HFFc6 (cell line): ENCODE data around the gene ACHE. TPM values are rescaled to one million over a fixed set of nuclear protein-coding genes. Genes with fewer than 3 reads are reported as not detected.

Experiments
- DNase-seq: peaks from one replicate; pipeline ENCODE4 v3.0.0-alpha.2; 2018
- H3K27ac Mint-ChIP-seq: 2 replicates; pipeline ENCODE4 v1.8.0; 2020; ENCODE audit warnings: mild to moderate bottlenecking, mixed read lengths
- H3K27me3 Mint-ChIP-seq: 2 replicates; pipeline ENCODE4 v1.8.0; 2021; ENCODE audit warnings: mild to moderate bottlenecking, moderate library complexity, mixed read lengths; ENCODE audit not compliant: insufficient read depth
- H3K36me3 Mint-ChIP-seq: 2 replicates; pipeline ENCODE4 v1.8.0; 2021; ENCODE audit warnings: low read depth, mixed read lengths
- H3K4me1 Mint-ChIP-seq: 2 replicates; pipeline ENCODE4 v1.8.0; 2020; ENCODE audit warnings: low read depth, mixed read lengths
- H3K4me3 Mint-ChIP-seq: 2 replicates; pipeline ENCODE4 v1.8.0; 2020; ENCODE audit warnings: mild to moderate bottlenecking, moderate library complexity, mixed read lengths
- H3K9me3 Mint-ChIP-seq: 2 replicates; pipeline ENCODE4 v1.8.0; 2020; ENCODE audit warnings: mild to moderate bottlenecking, mixed read lengths
- total RNA-seq, 6 experiments: library from RNA; stranded (reverse); fragmentation: NEBNext Ultra II Directional; extraction: Animal tissue kit (Norgen Biotek cat#: 25700); gene quantifications; 2 replicates in 1 of 6; 3 replicates in 5 of 6; pipeline ENCODE4 v1.2.3, GENCODE V29; 2021
- TF ChIP-seq, protein P1 (sequence below): fragments of 200-600 bp; sonication (generic); IDR thresholded peaks from 2 replicates; pipeline ENCODE4 v1.5.0; 2021; ENCODE audit warnings: antibody characterized with exemption, mild to moderate bottlenecking

Gene ACHE
- total RNA-seq, 6 experiments from 2014 or later = 0.31 TPM; not detected in 5

DNA sequence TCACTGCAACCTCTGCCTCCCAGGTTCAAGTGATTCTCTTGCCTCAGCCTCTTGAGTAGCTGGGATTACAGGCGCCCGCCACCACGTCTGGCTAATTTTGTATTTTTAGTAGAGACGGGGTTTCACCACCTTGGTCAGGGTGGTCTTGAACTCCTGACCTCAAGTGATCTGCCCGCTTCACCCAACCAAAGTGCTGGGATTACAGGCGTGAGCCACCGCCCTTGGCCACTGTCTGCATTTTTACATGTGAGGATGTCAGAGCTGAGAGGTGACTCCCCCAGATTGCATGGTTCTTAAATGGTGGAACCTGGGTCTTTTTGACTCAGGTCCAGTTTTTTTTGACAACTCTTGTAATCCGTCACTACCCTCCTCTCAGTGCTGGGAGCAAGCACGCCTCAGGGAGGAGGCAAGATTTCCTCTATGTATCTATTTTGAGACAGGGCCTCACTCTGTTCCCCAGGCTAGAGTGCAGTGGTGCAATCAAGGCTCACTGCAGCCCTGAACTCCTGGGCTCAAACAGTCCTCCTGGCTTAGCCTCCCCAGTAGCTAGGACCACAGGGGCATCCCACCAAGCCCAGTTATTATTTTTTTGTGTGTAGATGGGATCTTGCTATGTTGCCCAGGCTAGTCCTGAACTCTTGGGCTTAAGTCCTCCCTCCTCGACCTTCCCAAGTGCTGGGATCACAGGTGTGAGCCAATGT is 21.9 kb downstream of the ACHE start:
- no peak for DNase-seq
- peaks cover 14% of the 10 kb centered on the region for H3K27me3 Mint-ChIP-seq
- H3K4me1 Mint-ChIP-seq = peaks cover 46% of the 10 kb centered on the region
- H3K27ac Mint-ChIP-seq = peak overlapping the region; percentile 97
- peaks cover 7% of the 10 kb centered on the region; the same call in 1 of the 2 replicates for H3K9me3 Mint-ChIP-seq
- H3K4me3 Mint-ChIP-seq = peak overlapping the region; percentile 99
- TF ChIP-seq, protein P1, sequence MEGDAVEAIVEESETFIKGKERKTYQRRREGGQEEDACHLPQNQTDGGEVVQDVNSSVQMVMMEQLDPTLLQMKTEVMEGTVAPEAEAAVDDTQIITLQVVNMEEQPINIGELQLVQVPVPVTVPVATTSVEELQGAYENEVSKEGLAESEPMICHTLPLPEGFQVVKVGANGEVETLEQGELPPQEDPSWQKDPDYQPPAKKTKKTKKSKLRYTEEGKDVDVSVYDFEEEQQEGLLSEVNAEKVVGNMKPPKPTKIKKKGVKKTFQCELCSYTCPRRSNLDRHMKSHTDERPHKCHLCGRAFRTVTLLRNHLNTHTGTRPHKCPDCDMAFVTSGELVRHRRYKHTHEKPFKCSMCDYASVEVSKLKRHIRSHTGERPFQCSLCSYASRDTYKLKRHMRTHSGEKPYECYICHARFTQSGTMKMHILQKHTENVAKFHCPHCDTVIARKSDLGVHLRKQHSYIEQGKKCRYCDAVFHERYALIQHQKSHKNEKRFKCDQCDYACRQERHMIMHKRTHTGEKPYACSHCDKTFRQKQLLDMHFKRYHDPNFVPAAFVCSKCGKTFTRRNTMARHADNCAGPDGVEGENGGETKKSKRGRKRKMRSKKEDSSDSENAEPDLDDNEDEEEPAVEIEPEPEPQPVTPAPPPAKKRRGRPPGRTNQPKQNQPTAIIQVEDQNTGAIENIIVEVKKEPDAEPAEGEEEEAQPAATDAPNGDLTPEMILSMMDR = no peak
- peaks cover 60% of the 10 kb centered on the region for H3K36me3 Mint-ChIP-seq

DNA sequence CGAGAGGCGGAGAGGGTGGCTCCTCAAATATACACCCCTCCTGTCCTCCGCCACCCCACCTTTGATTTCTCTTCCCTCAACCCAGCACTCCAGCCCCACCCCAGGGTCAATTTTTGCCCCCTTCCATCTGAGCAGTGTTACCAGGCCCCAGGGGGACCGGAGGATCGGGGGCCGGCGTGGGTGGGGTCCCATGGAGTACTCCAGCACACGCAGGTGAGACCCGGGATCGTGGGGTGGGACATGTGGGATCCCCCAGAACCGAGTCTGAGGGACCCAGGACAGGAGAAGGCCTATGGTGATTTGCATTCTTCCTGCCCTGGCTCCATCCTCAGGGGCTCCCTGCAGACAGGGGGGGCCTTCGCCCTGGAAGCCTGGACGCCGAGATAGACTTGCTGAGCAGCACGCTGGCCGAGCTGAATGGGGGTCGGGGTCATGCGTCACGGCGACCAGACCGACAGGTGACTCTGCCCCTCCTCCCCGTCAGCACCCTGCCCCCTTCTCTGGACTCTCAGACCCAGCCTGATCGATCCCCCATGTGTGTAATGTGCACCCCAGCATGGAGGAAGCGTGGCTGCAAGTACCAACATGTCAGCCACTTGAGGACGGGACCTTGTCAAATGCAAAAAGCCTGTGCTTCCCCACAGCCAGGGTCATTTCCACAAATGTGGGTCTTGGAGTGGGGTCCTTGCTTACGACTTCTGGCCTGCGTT is 27.8 kb downstream of the ACHE start:
- Mint-ChIP-seq H3K4me3 (peak overlapping the region; percentile 96), H3K27ac (peak overlapping the region; percentile 95), H3K36me3 (peaks cover 24% of the 10 kb centered on the region), H3K27me3 (peaks cover 6% of the 10 kb centered on the region; the same call in 1 of the 2 replicates), H3K4me1 (peaks cover 18% of the 10 kb centered on the region), H3K9me3 (no peaks in the 10 kb centered on the region)
- TF ChIP-seq, protein P1 = no peak
- no peak for DNase-seq

DNA sequence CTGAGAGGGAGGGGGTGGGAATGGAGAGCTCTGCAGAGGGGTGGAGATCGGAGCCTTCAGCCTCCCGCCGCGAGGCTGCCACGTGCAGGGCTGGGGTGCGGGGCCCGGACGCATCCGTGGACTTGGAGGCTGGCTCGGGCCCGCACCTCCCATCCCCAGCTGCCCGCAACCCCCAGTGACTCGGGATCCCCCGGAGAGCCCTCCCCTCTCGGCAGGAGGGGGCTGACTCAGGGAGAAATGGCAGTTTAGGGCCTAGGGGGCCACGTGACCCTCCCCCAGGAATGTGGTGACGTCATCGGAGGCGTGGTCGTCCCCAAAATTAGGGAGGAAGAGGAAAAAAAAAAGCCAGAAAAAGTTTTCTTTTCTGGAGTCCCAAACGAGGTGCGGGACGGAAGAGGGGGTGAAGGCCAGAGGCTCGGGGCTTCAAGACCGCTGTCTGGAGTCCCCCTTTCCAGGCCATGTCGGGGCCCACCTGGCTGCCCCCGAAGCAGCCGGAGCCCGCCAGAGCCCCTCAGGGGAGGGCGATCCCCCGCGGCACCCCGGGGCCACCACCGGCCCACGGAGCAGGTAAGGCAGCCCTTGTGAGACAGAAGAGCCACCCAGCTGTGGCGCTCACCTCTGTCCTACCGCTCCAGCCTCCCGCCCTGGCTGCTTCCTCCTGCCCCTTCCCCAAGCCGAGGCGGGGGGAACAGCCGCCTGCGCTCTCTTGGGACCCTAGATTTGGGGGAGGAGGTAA is 28.5 kb downstream of the ACHE start, which contains the start of gene TRIP6:
TSS of gene TRIP6 (plus strand) at position 348 of the 736 bp plus-strand sequence. CDS start at position 459, 111 bp downstream.
- H3K4me1 Mint-ChIP-seq = peaks cover 18% of the 10 kb centered on the region
- H3K4me3 Mint-ChIP-seq = peak within 1 kb of the TSS; percentile 96
- TF ChIP-seq, protein P1 = no peak
- H3K9me3 Mint-ChIP-seq = no peaks in the 10 kb centered on the region
- H3K27me3 Mint-ChIP-seq = peaks cover under 1% of the 10 kb centered on the region; the same call in 1 of the 2 replicates
- DNase-seq = peak; percentile 84
- peaks cover 20% of the 10 kb centered on the region for H3K36me3 Mint-ChIP-seq
- H3K27ac Mint-ChIP-seq = peak within 1 kb of the TSS; percentile 95

DNA sequence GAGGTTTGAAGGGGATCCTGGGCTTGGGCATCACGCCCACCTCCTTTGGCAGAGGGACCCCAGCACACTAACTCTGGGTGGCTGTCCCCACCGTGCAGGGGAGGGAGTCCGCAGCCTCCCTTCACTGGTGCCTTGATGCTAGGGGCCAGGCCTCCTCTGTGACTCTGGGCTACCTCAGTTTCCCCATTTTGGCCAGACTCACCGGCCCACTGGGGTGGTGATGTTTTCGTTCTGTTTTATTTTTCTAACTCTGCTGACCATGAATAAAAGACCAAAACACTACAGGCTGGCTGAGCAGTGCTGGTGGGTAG is 29.0 kb downstream of the ACHE start:
- Mint-ChIP-seq H3K27me3 (no peaks in the 10 kb centered on the region; the same call in 1 of the 2 replicates), H3K9me3 (no peaks in the 10 kb centered on the region), H3K4me1 (peaks cover 16% of the 10 kb centered on the region), H3K36me3 (peaks cover 17% of the 10 kb centered on the region), H3K27ac (peak overlapping the region; percentile 95), H3K4me3 (peak overlapping the region; percentile 96)
- no peak for DNase-seq
- TF ChIP-seq, protein P1 = no peak

DNA sequence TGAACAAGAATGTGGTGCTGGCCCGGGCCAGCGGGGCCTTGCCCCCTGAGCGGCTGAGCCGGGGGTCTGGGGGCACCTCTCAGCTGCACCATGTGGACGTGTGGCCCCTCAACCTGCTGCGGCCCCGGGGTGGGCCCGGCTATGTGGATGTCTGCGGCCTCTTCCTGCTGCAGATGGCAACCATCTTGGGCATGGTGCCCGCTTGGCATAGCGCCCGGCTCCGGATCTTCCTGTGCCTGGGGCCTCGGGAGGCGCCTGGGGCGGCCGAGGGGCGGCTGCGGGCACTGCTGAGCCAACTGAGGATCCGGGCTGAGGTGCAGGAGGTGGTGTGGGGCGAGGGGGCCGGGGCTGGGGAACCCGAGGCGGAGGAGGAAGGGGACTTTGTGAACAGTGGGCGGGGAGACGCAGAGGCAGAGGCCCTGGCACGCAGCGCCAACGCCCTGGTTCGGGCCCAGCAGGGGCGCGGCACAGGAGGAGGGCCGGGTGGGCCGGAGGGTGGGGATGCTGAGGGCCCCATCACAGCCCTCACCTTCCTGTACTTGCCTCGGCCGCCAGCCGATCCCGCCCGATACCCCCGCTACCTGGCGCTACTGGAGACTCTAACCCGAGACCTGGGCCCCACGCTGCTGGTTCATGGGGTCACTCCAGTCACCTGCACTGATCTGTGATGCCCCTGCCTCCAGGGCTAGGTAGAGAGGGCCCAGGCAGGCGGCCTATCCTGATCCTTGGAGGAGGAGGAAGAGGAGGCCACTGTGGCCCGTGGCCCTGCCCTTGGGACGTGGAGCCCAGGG is 29.6 kb downstream of the ACHE start:
- Mint-ChIP-seq H3K36me3 (peaks cover 12% of the 10 kb centered on the region), H3K27me3 (no peaks in the 10 kb centered on the region; the same call in 1 of the 2 replicates), H3K9me3 (no peaks in the 10 kb centered on the region), H3K27ac (no peak overlapping the region), H3K4me3 (0 out of 2 replicates have a peak overlapping the region, but pooled peaks have one; percentile 96), H3K4me1 (peaks cover 12% of the 10 kb centered on the region)
- DNase-seq = no peak
- TF ChIP-seq, protein P1 = no peak
